Stimulated activated naive CD8-positive, alpha-beta T cell treated with anti-CD3 and anti-CD28 coated beads, Interleukin-15, Interleukin-2, amounts not matched to agents 100 ng/mL and 50 ng/mL, for 24 hours (primary cell): ENCODE results near the gene CATSPERD.

Experiments used
- H3K27ac Mint-ChIP-seq: one replicate; pipeline ENCODE4 v1.8.0; 2021; ENCODE audit warnings: mild to moderate bottlenecking, mixed read lengths
- H3K27me3 Mint-ChIP-seq: one replicate; pipeline ENCODE4 v1.8.0; 2021; ENCODE audit warnings: mixed read lengths
- H3K36me3 Mint-ChIP-seq: one replicate; pipeline ENCODE4 v1.8.0; 2021; ENCODE audit warnings: low read depth, mixed read lengths
- H3K4me1 Mint-ChIP-seq: one replicate; pipeline ENCODE4 v1.8.0; 2021; ENCODE audit warnings: low read depth, mixed read lengths
- H3K4me3 Mint-ChIP-seq: one replicate; pipeline ENCODE4 v1.8.0; 2021; ENCODE audit warnings: mild to moderate bottlenecking, mixed read lengths
- H3K9me3 Mint-ChIP-seq: one replicate; pipeline ENCODE4 v1.8.0; 2021; ENCODE audit warnings: mixed read lengths

Gene CATSPERD

GRCh38 chr19:5719961-5720790 is at the start of gene CATSPERD, which contains the start of gene LONP1:
CATSPERD (plus strand) TSS chr19:5720637; CDS start chr19:5720738, 101 bp downstream.
LONP1 (minus strand) TSS chr19:5720146; CDS start chr19:5720132, 14 bp downstream.
- H3K36me3 Mint-ChIP-seq: peaks cover 30% of the 10 kb centered on the region
- no peaks in the 10 kb centered on the region for H3K27me3 Mint-ChIP-seq
- H3K4me1 Mint-ChIP-seq: peaks cover 43% of the 10 kb centered on the region
- peak within 1 kb of the TSS; percentile 98 for H3K4me3 Mint-ChIP-seq
- no peaks in the 10 kb centered on the region for H3K9me3 Mint-ChIP-seq
- H3K27ac Mint-ChIP-seq: peak within 1 kb of the TSS; percentile 99

DNA sequence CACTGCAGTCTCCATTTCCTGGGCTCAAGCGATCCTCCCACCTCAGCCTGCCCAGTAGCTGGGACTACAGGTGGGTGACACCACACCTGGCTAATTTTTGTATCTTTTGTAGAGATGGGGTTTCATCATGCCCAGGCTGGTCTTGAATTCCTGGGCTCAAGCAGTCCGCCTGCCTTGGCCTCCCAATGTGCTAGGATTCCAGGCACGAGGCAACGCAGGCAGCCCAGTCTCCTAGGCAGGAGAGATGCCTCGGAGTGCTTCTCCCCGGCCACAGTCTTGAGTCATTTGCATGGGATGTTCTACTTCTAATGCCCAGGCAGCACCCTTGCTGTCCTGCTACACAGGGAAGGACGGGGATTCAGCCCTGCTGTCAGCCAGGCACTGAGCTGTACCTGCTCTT is 48.8 kb upstream of the CATSPERD start:
- no peaks in the 10 kb centered on the region for H3K9me3 Mint-ChIP-seq
- peaks cover 40% of the 10 kb centered on the region for H3K36me3 Mint-ChIP-seq
- no peaks in the 10 kb centered on the region for H3K4me1 Mint-ChIP-seq
- H3K4me3 Mint-ChIP-seq: no peak overlapping the region
- H3K27me3 Mint-ChIP-seq: no peaks in the 10 kb centered on the region
- peak overlapping the region; percentile 21 for H3K27ac Mint-ChIP-seq

GRCh38 chr19:5672708-5673459 is 47.6 kb upstream of the CATSPERD start:
- Mint-ChIP-seq H3K36me3 (peaks cover 28% of the 10 kb centered on the region), H3K4me1 (no peaks in the 10 kb centered on the region), H3K9me3 (no peaks in the 10 kb centered on the region), H3K27ac (no peak overlapping the region), H3K27me3 (no peaks in the 10 kb centered on the region), H3K4me3 (no peak overlapping the region)

GRCh38 chr19:5673752-5674151 is 46.7 kb upstream of the CATSPERD start:
- H3K27me3 Mint-ChIP-seq: no peaks in the 10 kb centered on the region
- H3K4me3 Mint-ChIP-seq: no peak overlapping the region
- no peaks in the 10 kb centered on the region for H3K9me3 Mint-ChIP-seq
- no peak overlapping the region for H3K27ac Mint-ChIP-seq
- H3K4me1 Mint-ChIP-seq: no peaks in the 10 kb centered on the region
- peaks cover 22% of the 10 kb centered on the region for H3K36me3 Mint-ChIP-seq

DNA sequence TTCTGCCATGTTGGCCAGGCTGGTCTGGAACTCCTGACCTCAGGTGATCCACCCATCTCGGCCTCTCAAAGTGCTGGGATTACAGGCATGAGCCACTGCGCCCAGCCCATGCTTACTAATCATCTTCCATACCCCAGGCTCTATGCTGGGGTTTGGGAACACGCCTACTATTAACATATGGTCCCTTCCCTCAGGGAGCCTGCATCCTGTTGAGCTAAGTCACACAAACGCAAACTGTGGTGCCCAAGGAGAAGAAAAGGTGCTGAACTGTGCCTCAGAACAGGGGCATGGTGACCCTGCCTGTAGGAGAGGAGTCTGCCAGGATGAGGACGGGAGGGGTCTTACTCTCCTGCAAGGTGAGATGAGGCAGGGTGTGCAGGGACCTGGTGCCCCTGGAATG is 45.7 kb upstream of the CATSPERD start:
- Mint-ChIP-seq H3K27ac (no peak overlapping the region), H3K9me3 (no peaks in the 10 kb centered on the region), H3K27me3 (no peaks in the 10 kb centered on the region), H3K4me1 (peaks cover 8% of the 10 kb centered on the region), H3K4me3 (no peak overlapping the region), H3K36me3 (peaks cover 12% of the 10 kb centered on the region)

- Mint-ChIP-seq H3K4me1 (peaks cover 13% of the 10 kb centered on the region), H3K4me3 (no peak overlapping the region), H3K27ac (no peak overlapping the region), H3K36me3 (peaks cover 11% of the 10 kb centered on the region), H3K27me3 (no peaks in the 10 kb centered on the region), H3K9me3 (no peaks in the 10 kb centered on the region)
These were observed 44.2 kb upstream of the CATSPERD start for GRCh38 chr19:5676105-5676771.

DNA sequence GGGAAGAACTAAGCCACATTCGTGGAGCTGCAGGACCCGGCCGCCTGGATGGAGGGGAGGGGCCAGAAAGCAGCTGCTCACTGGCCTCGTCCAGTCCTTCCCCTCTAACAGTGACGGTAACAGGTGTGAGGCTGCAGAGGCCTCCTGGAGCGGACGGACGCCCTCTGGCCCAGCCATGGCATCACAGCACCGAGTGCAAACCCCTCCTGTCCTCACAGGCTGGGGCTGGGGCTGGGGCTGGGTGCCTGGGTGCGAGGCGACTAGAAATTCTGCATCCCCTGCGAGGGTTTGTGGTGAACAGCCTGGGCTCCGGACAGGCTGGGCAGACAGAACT is 43.7 kb upstream of the CATSPERD start:
- peaks cover 18% of the 10 kb centered on the region for H3K4me1 Mint-ChIP-seq
- H3K27ac Mint-ChIP-seq: no peak overlapping the region
- peaks cover 11% of the 10 kb centered on the region for H3K36me3 Mint-ChIP-seq
- H3K27me3 Mint-ChIP-seq: no peaks in the 10 kb centered on the region
- H3K4me3 Mint-ChIP-seq: no peak overlapping the region
- no peaks in the 10 kb centered on the region for H3K9me3 Mint-ChIP-seq

- Mint-ChIP-seq H3K27ac (no peak overlapping the region), H3K4me3 (no peak overlapping the region), H3K36me3 (peaks cover 11% of the 10 kb centered on the region), H3K27me3 (no peaks in the 10 kb centered on the region), H3K4me1 (peaks cover 21% of the 10 kb centered on the region), H3K9me3 (no peaks in the 10 kb centered on the region)
These were observed 43.3 kb upstream of the CATSPERD start for GRCh38 chr19:5677136-5677535.

DNA sequence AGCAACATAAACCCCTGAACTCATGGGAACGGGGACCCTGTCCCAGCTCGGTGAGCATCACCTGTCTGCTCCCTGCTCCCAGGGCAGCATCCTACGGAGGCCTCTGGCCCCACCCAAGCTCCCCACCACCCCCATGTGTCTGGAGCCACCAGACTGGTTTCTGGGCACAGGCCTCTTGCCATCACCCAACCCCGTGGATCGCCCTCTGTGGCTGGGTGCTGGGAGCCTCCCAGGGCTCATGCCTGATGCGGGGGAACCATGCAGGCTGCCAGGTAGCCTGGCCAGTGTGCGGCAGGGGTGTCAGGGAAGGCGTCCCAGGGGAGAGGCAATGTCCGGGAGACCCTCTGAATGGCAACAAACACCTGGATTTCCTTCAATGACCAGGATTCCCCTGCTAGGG is 42.9 kb upstream of the CATSPERD start:
- peak overlapping the region; percentile 7 for H3K4me3 Mint-ChIP-seq
- peaks cover 21% of the 10 kb centered on the region for H3K4me1 Mint-ChIP-seq
- H3K27me3 Mint-ChIP-seq: no peaks in the 10 kb centered on the region
- no peak overlapping the region for H3K27ac Mint-ChIP-seq
- peaks cover 11% of the 10 kb centered on the region for H3K36me3 Mint-ChIP-seq
- H3K9me3 Mint-ChIP-seq: no peaks in the 10 kb centered on the region

DNA sequence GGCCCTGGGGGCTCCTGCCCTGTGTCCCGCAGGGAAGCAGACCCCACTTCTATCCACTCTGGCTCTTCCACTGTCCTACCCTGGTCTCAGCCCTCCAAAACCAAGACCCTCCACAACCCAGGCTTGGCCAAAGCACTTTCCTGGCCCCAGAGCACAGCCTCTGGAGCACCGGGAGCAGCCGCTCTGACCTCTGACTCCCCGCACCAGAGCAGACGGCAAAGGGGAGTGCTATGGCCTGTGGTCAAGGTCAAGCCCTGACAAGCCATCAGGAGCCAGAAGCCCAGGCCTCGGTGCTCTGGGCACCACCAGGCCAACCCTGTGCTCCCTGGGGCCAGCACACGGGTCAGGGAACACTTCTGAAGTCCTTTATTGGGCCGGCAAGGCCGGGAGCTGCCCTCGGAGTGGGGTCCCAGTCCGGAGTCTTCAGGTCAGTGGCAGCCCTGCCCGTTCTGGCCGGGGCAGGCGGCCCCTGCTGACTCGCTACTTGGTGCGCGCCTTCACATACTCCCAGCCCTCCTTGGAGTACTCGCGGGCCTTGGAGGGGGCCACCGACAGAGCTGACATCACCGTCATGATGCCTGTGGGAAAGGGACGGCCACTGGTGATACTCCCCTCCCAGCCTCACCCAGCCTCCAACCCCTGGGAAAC is 42.2 kb upstream of the CATSPERD start:
- Mint-ChIP-seq H3K27me3 (no peaks in the 10 kb centered on the region), H3K27ac (no peak overlapping the region), H3K9me3 (no peaks in the 10 kb centered on the region), H3K36me3 (peaks cover 6% of the 10 kb centered on the region), H3K4me1 (peaks cover 21% of the 10 kb centered on the region), H3K4me3 (no peak overlapping the region)

GRCh38 chr19:5679289-5680083 is 41.0 kb upstream of the CATSPERD start:
- peak overlapping the region; percentile 97 for H3K27ac Mint-ChIP-seq

GRCh38 chr19:5680084-5680436 is 40.4 kb upstream of the CATSPERD start:
- Mint-ChIP-seq H3K9me3 (no peaks in the 10 kb centered on the region), H3K27ac (peak overlapping the region; percentile 97), H3K36me3 (no peaks in the 10 kb centered on the region), H3K27me3 (no peaks in the 10 kb centered on the region), H3K4me1 (peaks cover 21% of the 10 kb centered on the region), H3K4me3 (peak overlapping the region; percentile 98)

More at GRCh38 chr19:5679289-5680083, 41.0 kb upstream of the CATSPERD start:
- Mint-ChIP-seq H3K4me3 (peak overlapping the region; percentile 98), H3K4me1 (peaks cover 21% of the 10 kb centered on the region), H3K27me3 (no peaks in the 10 kb centered on the region), H3K9me3 (no peaks in the 10 kb centered on the region), H3K36me3 (no peaks in the 10 kb centered on the region)

- H3K9me3 Mint-ChIP-seq: no peaks in the 10 kb centered on the region
- peak within 1 kb of the TSS; percentile 98 for H3K4me3 Mint-ChIP-seq
- H3K4me1 Mint-ChIP-seq: peaks cover 21% of the 10 kb centered on the region
- H3K27ac Mint-ChIP-seq: peak within 1 kb of the TSS; percentile 97
- H3K27me3 Mint-ChIP-seq: no peaks in the 10 kb centered on the region
- no peaks in the 10 kb centered on the region for H3K36me3 Mint-ChIP-seq
These were observed 39.7 kb upstream of the CATSPERD start, which contains the start of the genes HSD11B1L and MICOS13 for GRCh38 chr19:5680437-5681368. HSD11B1L (plus strand) TSS chr19:5681027; CDS start chr19:5684833, 3,806 bp downstream. MICOS13 (minus strand) TSS chr19:5680516; CDS start chr19:5680486, 30 bp downstream.
